A673 (cell line): ENCODE results near the gene ATP2B2.

ENCODE experiments used
- EZH2 ChIP-seq: fragments of 200-600 bp; sonication (generic); IDR thresholded peaks from 2 replicates; pipeline ENCODE4 v1.6.1; 2017; ENCODE audit warnings: borderline replicate concordance, low read depth, mild to moderate bottlenecking, mixed read lengths, antibody characterized with exemption, low read length; ENCODE audit not compliant: poor library complexity, severe bottlenecking
- TF ChIP-seq, protein P1 (sequence below): fragments of 300-800, 200-600 bp; sonication (generic); conservative IDR thresholded peaks from 2 replicates; pipeline ENCODE4 v1.5.1; 2017; ENCODE audit warnings: low read depth, mild to moderate bottlenecking, antibody characterized with exemption, low read length, moderate library complexity, mixed read lengths

GRCh38 chr3:10386121-10386520 is 119.3 kb downstream of the ATP2B2 start:
- TF ChIP-seq, protein P1, sequence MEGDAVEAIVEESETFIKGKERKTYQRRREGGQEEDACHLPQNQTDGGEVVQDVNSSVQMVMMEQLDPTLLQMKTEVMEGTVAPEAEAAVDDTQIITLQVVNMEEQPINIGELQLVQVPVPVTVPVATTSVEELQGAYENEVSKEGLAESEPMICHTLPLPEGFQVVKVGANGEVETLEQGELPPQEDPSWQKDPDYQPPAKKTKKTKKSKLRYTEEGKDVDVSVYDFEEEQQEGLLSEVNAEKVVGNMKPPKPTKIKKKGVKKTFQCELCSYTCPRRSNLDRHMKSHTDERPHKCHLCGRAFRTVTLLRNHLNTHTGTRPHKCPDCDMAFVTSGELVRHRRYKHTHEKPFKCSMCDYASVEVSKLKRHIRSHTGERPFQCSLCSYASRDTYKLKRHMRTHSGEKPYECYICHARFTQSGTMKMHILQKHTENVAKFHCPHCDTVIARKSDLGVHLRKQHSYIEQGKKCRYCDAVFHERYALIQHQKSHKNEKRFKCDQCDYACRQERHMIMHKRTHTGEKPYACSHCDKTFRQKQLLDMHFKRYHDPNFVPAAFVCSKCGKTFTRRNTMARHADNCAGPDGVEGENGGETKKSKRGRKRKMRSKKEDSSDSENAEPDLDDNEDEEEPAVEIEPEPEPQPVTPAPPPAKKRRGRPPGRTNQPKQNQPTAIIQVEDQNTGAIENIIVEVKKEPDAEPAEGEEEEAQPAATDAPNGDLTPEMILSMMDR = no peak
- TF ChIP-seq EZH2 = no peak
